SK-N-MC (cell line): ENCODE measurements around the gene HOTAIR.

Experiments
- DNase-seq: peaks from one replicate; pipeline ENCODE4 v3.0.0-alpha.2; 2011; ENCODE audit warnings: low read depth, low spot score
- H3K27ac ChIP-seq: fragments of 200-600 bp; sonication (generic); 2 replicates; pipeline ENCODE4 v1.5.1; 2016; ENCODE audit warnings: mixed run types
- H3K36me3 ChIP-seq: fragments of 200-600 bp; sonication (generic); 2 replicates; pipeline ENCODE4 v1.6.1; 2017; ENCODE audit warnings: antibody characterized with exemption, low read length, mixed read lengths; ENCODE audit not compliant: insufficient read depth
- H3K4me3 ChIP-seq: fragments of 200-600 bp; sonication (generic); 2 replicates; pipeline ENCODE4 v1.5.1; 2016
- H3K9ac ChIP-seq: fragments of 200-600 bp; sonication (generic); 2 replicates; pipeline ENCODE4 v1.8.0; 2017; ENCODE audit warnings: mixed run types, mixed read lengths; ENCODE audit not compliant: insufficient read length
- H3K9me3 ChIP-seq: fragments of 200-600 bp; sonication (generic); 2 replicates; pipeline ENCODE4 v1.6.1; 2017; ENCODE audit warnings: low read depth, mild to moderate bottlenecking, antibody characterized with exemption, low read length, moderate library complexity, mixed read lengths
- EZH2 ChIP-seq: fragments of 200-600 bp; sonication (generic); IDR thresholded peaks from one replicate; pipeline ENCODE4 v1.6.1; 2017; ENCODE audit warnings: antibody characterized with exemption
- FOXP2 ChIP-seq: optimal IDR thresholded peaks from 2 replicates; pipeline ENCODE3; 2011; ENCODE audit warnings: mild to moderate bottlenecking, moderate library complexity; ENCODE audit not compliant: insufficient read depth; ENCODE audit errors: extremely low read length, control extremely low read depth
- POLR2AphosphoS5 ChIP-seq: IDR thresholded peaks from 2 replicates; pipeline ENCODE4 v1.6.1; 2012; ENCODE audit warnings: mild to moderate bottlenecking, low read depth, low read length, borderline replicate concordance

HOTAIR gene

DNA sequence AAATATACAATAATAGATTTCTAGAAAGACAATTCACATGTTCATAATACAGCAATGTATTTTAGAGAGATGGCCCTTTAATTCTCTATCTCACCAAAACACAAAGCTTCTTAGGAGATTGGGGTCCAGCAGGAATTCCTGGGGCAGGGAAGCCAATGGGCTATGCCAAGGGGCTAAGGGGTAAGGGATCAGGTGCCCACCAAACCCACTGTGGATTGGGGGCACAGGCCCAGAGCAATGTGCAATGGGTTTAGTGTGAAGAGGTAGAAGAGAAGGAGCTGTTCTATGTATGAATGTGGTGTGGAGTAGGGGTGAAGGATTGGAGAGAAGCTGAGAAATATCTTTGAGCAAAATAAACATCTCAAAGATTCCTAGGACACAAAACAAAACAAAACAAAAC lies 33.6 kb downstream of the HOTAIR start:
- Histone ChIP-seq H3K27ac (peak overlapping the region; percentile 16), H3K36me3 (peaks cover 8% of the 10 kb centered on the region; the same call in 1 of the 2 replicates), H3K9ac (no peak overlapping the region), H3K4me3 (peak overlapping the region; percentile 62), H3K9me3 (no peaks in the 10 kb centered on the region)
- DNase-seq: no peak
- no peak for TF ChIP-seq POLR2AphosphoS5
- TF ChIP-seq EZH2: no peak
- no peak for TF ChIP-seq FOXP2

DNA sequence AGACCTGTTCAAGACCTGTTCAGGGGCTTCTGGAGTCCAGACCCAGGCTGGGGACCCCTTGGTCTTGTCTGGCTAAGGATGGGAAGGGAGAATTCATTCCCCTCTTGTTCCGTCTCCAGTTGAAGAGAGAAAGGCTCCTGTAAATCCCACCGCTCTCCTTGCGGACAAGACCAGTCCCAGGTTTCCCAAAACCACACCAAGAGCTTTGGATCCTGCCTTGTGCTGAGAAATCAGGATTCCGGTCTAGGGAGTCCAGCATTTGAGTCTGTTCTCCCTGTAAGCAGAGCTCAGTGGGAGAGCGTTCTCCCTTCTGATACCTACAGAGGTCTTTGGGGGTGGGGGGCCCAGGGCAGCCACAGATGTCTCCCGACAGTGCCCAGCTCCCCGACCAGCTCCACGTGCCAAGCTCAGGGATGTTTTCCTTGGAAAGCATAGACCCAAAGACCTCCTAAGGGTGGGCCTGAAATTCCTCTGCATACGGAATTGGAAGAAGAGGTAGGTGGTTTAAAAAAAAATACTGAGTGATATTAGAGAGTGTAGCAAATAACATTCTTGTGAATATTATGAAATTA lies 34.2 kb downstream of the HOTAIR start:
- Histone ChIP-seq H3K27ac (peak overlapping the region; percentile 12; the same call in 1 of the 2 replicates), H3K9ac (peak overlapping the region; percentile 78)
- DNase-seq: no peak

DNA sequence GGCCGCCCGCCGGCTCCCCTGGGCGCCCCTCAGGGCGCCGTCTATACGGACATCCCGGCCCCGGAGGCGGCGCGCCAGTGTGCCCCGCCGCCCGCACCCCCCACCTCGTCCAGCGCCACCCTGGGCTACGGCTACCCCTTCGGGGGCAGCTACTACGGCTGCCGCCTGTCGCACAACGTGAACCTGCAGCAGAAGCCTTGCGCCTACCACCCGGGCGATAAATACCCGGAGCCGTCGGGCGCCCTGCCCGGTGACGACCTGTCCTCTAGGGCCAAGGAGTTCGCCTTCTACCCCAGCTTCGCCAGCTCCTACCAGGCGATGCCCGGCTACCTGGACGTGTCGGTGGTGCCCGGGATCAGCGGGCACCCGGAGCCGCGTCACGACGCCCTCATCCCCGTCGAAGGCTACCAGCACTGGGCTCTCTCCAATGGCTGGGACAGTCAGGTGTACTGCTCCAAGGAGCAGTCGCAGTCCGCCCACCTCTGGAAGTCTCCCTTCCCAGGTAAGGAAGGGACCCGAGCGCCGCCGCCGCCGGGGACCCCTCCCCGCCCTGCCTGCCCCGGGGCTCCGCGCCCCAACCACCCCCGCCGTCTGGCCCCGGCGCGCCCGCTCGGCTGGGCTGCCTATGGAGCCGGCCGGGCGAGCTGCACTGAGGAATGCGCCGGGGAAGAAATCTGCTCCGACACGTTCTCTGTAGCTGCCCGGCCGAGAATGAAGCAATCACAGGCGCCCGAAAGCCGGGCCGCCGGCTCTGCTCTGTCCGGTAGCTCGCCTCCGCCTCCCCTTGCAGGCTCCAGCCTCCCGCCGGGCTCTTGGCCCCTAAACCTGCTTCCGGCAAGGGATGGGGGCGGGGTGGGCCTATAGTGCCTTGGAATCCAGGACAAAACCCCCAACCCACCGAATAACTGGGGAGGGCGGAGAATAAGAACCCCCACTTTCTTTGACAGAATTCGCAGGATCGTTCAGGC lies 35.3 kb downstream of the HOTAIR start:
- TF ChIP-seq EZH2 (no peak), FOXP2 (no peak), POLR2AphosphoS5 (0 out of 2 replicates have a peak, but pooled peaks have one; percentile 35)
- H3K36me3 ChIP-seq: no peaks in the 10 kb centered on the region
- DNase-seq: no peak
- H3K4me3 ChIP-seq: peak overlapping the region; percentile 91
- no peaks in the 10 kb centered on the region for H3K9me3 ChIP-seq
- H3K27ac ChIP-seq: peak overlapping the region; percentile 26; the same call in 1 of the 2 replicates
- peak overlapping the region; percentile 78 for H3K9ac ChIP-seq

More for the DNA sequence above, 34.2 kb downstream of the HOTAIR start:
- TF ChIP-seq POLR2AphosphoS5: no peak
- TF ChIP-seq EZH2: no peak
- TF ChIP-seq FOXP2: no peak
- Histone ChIP-seq H3K36me3 (peaks cover 3% of the 10 kb centered on the region; the same call in 1 of the 2 replicates), H3K9me3 (no peaks in the 10 kb centered on the region), H3K4me3 (peak overlapping the region; percentile 91)

DNA sequence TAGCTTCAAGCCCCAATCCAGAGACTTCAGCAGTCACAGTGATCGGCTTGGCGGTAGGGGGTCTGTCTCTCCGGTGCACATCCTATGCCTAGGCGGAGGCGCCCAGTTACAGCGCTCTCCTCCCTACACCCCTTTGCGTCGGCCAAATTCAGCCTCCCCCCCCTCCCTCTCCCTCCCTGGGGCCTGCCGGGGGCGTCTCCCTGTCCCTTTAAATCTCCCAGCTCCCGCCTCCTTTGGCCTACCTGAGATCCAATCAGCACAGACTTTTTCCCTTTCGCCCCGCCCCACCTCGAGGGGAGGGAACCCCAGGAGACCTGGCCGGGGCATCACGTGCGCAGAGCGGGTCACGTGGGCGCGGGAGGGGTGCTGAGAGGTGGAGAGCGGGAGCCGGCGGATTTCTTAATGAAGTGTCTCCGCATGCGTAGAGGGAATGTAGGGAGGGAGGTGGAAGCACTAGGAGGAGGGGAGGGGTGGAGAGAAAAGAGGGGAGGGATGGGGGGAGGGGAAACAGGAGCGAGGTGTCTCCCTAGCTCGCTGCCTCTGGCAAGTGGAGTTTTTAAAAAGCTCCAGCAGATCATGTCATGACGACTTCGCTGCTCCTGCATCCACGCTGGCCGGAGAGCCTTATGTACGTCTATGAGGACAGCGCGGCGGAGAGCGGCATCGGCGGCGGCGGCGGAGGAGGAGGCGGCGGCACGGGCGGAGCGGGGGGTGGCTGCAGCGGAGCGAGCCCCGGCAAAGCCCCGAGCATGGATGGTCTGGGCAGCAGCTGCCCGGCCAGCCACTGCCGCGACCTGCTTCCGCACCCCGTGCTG lies 36.2 kb downstream of the HOTAIR start, which contains the start of gene HOXC13:
Gene HOXC13, plus strand, starts transcription at position 506 of the 815 bp plus-strand sequence. Its CDS starts 76 bp downstream, at position 582.
- Histone ChIP-seq H3K36me3 (no peaks in the 10 kb centered on the region), H3K9ac (peak within 1 kb of the TSS; percentile 78), H3K4me3 (peak within 1 kb of the TSS; percentile 91), H3K27ac (no peak within 1 kb of the TSS; the same call in 1 of the 2 replicates), H3K9me3 (no peaks in the 10 kb centered on the region)
- DNase-seq: peak; percentile 98
- TF ChIP-seq EZH2 (no peak), FOXP2 (no peak), POLR2AphosphoS5 (peak; percentile 47; the same call in 1 of the 2 replicates)

DNA sequence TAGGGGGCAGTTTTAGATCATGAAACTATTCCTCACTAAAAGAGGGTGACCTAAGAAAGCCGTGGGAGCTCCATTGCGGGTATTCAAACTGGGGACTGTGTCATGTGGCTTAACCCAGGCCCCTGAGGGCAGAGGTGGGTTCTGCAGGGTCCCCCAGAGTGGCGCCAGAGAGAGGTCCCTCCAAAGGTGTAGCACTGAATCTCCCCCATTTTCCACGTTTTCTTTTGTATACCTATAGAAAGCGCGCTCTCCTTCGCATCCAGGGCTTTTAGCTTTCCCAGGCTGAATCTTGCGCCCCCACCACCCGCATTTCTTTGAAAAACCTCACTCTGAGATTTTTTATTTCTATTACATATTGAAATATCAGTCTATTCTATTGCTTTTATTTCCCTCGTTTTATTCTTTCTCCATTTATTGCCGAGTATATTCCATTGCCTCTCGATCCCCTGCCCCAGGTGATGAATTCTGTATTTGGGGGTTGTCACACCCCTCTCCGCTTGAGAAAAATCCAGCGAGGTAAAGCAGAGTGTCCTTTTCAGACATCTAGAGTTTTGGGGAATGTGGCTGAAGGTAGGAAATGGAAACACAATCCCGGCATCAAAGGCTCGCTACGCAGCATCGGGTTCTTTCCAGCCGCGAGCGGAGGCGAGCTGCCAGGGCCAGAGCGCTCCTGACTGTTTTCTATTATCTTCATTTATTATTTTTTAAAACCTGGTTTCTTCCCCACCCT lies 37.0 kb downstream of the HOTAIR start:
- no peaks in the 10 kb centered on the region for H3K36me3 ChIP-seq
- H3K4me3 ChIP-seq: peak overlapping the region; percentile 77
- DNase-seq: no peak
- H3K27ac ChIP-seq: no peak overlapping the region
- no peaks in the 10 kb centered on the region for H3K9me3 ChIP-seq
- peak overlapping the region; percentile 53 for H3K9ac ChIP-seq
- TF ChIP-seq EZH2 (no peak), POLR2AphosphoS5 (no peak), FOXP2 (no peak)

DNA sequence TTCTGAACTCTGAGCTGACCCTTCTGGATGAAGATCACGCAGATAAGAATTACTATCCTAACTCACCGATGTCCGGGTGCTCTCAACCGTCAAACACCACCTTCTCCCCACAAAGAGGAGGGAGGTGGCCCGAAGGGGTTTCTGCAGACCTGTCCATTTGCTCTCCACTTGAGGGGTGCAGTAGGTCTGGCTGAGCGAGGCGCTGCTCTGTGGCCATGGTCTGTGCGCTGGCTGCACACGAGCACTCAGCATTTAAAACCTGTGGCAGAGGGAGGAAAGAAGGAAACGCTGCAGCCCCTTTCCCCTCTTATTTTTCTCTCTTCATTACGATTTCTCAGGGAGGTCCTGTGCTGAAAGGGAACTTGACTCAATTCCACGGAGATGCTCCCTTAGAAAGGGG lies 37.7 kb downstream of the HOTAIR start:
- Histone ChIP-seq H3K9ac (no peak overlapping the region), H3K36me3 (no peaks in the 10 kb centered on the region), H3K4me3 (no peak overlapping the region), H3K9me3 (no peaks in the 10 kb centered on the region), H3K27ac (no peak overlapping the region)
- TF ChIP-seq EZH2: no peak
- no peak for TF ChIP-seq POLR2AphosphoS5
- no peak for TF ChIP-seq FOXP2
- no peak for DNase-seq

DNA sequence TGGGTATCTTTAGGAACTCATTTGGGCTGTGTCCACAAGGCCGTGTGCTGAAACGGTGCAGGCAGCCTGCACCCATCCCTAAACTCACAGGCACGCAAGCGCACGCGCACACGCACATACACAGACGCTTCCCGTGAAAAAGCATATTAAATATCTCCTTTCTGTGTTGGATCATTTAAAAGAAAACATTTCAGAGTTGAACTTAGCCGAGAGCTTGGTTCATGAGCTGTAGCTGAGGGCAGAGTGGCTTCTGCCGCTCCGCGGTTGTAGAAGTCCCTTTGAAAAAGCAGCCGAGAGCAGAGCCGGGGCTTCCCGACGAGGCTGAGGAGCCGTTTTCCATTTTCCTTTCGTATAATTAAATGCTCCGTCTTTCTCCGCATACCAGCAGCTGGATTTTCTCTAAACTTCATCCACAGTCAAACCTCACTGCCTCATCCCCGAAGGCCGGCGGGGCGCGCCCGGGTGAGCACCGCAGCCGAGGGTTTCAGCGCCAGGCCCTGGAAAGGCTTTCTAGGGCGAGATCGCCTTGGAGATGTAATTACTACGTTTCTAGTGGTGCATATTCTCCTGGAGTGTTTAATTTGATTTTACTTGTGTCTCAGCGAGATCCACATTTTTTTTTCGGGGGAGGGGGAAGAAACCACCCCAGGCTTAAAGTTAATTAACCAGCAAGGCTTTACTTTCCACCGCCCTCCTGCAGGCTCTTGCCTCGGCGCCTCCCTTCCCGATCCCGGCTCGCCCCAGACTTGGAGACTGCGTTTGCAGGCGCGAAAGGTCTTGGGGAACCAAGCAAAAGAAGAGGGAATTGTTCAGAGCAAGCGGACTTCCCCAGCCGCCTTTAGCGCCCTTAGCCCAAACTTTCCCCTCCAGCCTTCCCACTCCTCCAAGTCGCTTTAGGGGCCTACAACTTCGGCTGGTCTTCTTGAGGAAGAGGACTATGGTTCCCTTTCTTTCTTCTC lies 39.1 kb downstream of the HOTAIR start:
- Histone ChIP-seq H3K9ac (no peak overlapping the region), H3K36me3 (no peaks in the 10 kb centered on the region), H3K27ac (0 out of 2 replicates have a peak overlapping the region, but pooled peaks have one; percentile 32), H3K9me3 (no peaks in the 10 kb centered on the region), H3K4me3 (no peak overlapping the region)
- no peak for TF ChIP-seq EZH2
- no peak for TF ChIP-seq FOXP2
- TF ChIP-seq POLR2AphosphoS5: no peak
- DNase-seq: no peak
